NCI-H1436 treated with DMSO at 0.1 percent for 48 hours (cell line): ENCODE measurements around the gene NINJ2.

Experiments used
- DNase-seq: peaks from one replicate; lab custom pipeline; 2025; lab: John Stamatoyannopoulos, UW

The NINJ2 gene

GRCh38 chr12:569091-569676 lies 94.1 kb downstream of the NINJ2 start:
- no peak for DNase-seq

- DNase-seq = no peak
These were observed 94.8 kb downstream of the NINJ2 start for GRCh38 chr12:568486-568885.

- no peak for DNase-seq
These were observed 97.6 kb downstream of the NINJ2 start for GRCh38 chr12:565589-566105.

GRCh38 chr12:565161-565560 lies 98.1 kb downstream of the NINJ2 start:
- DNase-seq = no peak

GRCh38 chr12:563787-564298 lies 99.4 kb downstream of the NINJ2 start:
- DNase-seq = no peak

GRCh38 chr12:563250-563781 lies 99.9 kb downstream of the NINJ2 start:
- no peak for DNase-seq

GRCh38 chr12:562634-563033 lies 100.6 kb downstream of the NINJ2 start:
- DNase-seq = no peak

- DNase-seq = no peak
These were observed 101.2 kb downstream of the NINJ2 start for GRCh38 chr12:561908-562593.

- no peak for DNase-seq
These were observed 101.9 kb downstream of the NINJ2 start for GRCh38 chr12:561391-561705.

GRCh38 chr12:560691-561390 lies 102.4 kb downstream of the NINJ2 start:
- no peak for DNase-seq

- DNase-seq = no peak
These were observed 103.3 kb downstream of the NINJ2 start for GRCh38 chr12:559906-560455.

- DNase-seq = no peak
These were observed 103.9 kb downstream of the NINJ2 start for GRCh38 chr12:559208-559905.

- DNase-seq = no peak
These were observed 104.7 kb downstream of the NINJ2 start for GRCh38 chr12:558580-558979.

GRCh38 chr12:556498-556897 lies 106.7 kb downstream of the NINJ2 start:
- no peak for DNase-seq

- DNase-seq = no peak
These were observed 109.3 kb downstream of the NINJ2 start for GRCh38 chr12:554001-554285.

- no peak for DNase-seq
These were observed 109.8 kb downstream of the NINJ2 start for GRCh38 chr12:553216-554000.

GRCh38 chr12:552466-552865 lies 110.8 kb downstream of the NINJ2 start:
- DNase-seq = no peak

- DNase-seq = no peak
These were observed 112.6 kb downstream of the NINJ2 start for GRCh38 chr12:550473-551260.

- DNase-seq = no peak
These were observed 113.7 kb downstream of the NINJ2 start for GRCh38 chr12:549476-550082.

GRCh38 chr12:547883-548470 lies 115.3 kb downstream of the NINJ2 start:
- no peak for DNase-seq
